ENCODE results near the gene GPR156.
"Not testable (repeated sequence)": the region's sequence is repeated elsewhere in the genome, so short reads cannot be mapped to it uniquely, and the experiment has no call there.

The GPR156 gene

DNA sequence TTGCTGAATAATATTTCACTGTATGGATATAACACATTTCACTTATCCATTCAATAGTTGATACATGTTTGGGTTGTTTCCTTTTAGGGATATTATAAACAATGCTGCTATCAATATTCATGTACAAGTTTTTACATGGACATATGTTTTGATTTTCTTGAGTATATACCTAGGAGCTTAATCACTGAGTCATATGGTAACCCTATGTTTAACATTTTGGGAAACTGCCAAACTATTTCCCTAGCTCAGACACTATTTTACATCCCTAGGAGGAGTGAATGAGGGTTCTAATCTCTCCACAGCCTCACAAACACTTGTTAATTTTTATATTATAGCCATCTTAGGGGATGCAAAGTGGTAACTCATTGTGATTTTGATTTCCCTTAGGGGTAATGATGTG lies 66.0 kb downstream of the GPR156 start:
- Histone ChIP-seq H3K36me3 (ENCODE audit: low read length) (no peaks in the 10 kb centered on the region), H3K79me2 (ENCODE audit: insufficient read depth, low read length) (no peaks in the 10 kb centered on the region), H3K9me2 (replicated peaks; ENCODE audit: insufficient read depth, low read length) (no peaks in the 10 kb centered on the region)

DNA sequence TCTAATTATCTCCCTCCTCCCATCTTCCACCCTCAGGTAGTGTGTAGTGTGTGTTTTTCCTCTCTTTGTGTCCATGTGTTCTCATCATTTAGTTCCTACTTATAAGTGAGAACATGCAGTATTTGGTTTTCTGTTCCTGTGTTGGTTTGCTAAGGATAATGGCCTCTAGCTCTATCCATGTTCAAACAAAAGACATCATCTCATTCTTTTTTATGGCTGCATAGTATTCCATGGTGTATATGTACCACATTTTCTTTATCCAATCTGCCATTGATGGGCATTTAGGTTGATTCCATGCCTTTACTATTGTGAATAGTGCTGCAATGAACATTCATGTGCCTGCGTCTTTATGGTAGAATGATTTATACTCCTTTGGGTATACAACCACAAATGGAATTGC lies 68.4 kb downstream of the GPR156 start:
- H3K79me2 ChIP-seq (ENCODE audit: insufficient read depth, low read length); H3K9ac ChIP-seq (ENCODE audit: low read length): not testable (repeated sequence)

More for the DNA sequence above, 66.0 kb downstream of the GPR156 start:
- no peaks in the 10 kb centered on the region for H3F3A ChIP-seq (ENCODE audit: insufficient read depth)
- no peak for TF ChIP-seq EZH2phosphoT487 (conservative IDR thresholded peaks at IDR 0.05; ENCODE audit: low read length)
- TF ChIP-seq, protein P1, sequence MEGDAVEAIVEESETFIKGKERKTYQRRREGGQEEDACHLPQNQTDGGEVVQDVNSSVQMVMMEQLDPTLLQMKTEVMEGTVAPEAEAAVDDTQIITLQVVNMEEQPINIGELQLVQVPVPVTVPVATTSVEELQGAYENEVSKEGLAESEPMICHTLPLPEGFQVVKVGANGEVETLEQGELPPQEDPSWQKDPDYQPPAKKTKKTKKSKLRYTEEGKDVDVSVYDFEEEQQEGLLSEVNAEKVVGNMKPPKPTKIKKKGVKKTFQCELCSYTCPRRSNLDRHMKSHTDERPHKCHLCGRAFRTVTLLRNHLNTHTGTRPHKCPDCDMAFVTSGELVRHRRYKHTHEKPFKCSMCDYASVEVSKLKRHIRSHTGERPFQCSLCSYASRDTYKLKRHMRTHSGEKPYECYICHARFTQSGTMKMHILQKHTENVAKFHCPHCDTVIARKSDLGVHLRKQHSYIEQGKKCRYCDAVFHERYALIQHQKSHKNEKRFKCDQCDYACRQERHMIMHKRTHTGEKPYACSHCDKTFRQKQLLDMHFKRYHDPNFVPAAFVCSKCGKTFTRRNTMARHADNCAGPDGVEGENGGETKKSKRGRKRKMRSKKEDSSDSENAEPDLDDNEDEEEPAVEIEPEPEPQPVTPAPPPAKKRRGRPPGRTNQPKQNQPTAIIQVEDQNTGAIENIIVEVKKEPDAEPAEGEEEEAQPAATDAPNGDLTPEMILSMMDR (IDR thresholded peaks at IDR 0.05; ENCODE audit: insufficient read depth, low read length, poor library complexity, severe bottlenecking), result no peak
- no peaks in the 10 kb centered on the region for H3K27me3 ChIP-seq (ENCODE audit: low read length)
- no peak overlapping the region for H3K27ac ChIP-seq (ENCODE audit: low read depth, low read length)
- no peak overlapping the region for H3K4me2 ChIP-seq (ENCODE audit: low read depth, low read length, poor library complexity, severe bottlenecking)
- H3K9me3 ChIP-seq (ENCODE audit: insufficient read depth, low read length), result no peaks in the 10 kb centered on the region
- H3K4me3 ChIP-seq (ENCODE audit: insufficient read depth, low read length, poor library complexity, severe bottlenecking), result no peak overlapping the region
- no peak overlapping the region for H2AFZ ChIP-seq (ENCODE audit: low read depth, low read length, severe bottlenecking)
- H4K20me1 ChIP-seq (ENCODE audit: low read depth, low read length), result no peaks in the 10 kb centered on the region
- no peak overlapping the region for H3K9ac ChIP-seq (ENCODE audit: low read length)

DNA sequence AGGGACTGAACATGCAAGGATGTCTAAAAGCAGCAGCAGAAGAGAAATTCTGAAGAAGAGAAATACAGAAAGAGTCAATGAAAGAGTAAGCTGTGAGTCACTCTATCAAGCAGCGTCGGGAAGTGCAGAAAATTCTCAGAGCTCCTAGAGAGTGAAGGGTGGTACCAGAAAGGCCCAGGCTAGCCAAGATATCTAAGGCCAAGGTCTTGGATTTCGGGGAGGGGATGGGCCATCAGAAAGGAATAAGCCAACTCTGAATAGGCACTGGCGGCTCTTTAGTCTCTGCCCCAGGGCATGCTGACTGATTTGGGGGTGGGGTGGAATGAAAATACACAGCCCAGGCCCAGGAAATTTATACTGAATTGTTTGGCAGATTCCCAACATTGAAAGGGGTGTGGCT lies 70.8 kb downstream of the GPR156 start:
- H3K79me2 ChIP-seq (ENCODE audit: insufficient read depth, low read length), result no peaks in the 10 kb centered on the region
- H3F3A ChIP-seq (ENCODE audit: insufficient read depth), result no peaks in the 10 kb centered on the region
- H3K9me2 ChIP-seq (replicated peaks; ENCODE audit: insufficient read depth, low read length), result no peaks in the 10 kb centered on the region
- H3K36me3 ChIP-seq (ENCODE audit: low read length), result no peaks in the 10 kb centered on the region
- TF ChIP-seq, protein P1 (IDR thresholded peaks at IDR 0.05; ENCODE audit: insufficient read depth, low read length, poor library complexity, severe bottlenecking), result no peak
- TF ChIP-seq EZH2phosphoT487 (conservative IDR thresholded peaks at IDR 0.05; ENCODE audit: low read length), result no peak
- no peak overlapping the region for H3K27ac ChIP-seq (ENCODE audit: low read depth, low read length)
- H3K4me2 ChIP-seq (ENCODE audit: low read depth, low read length, poor library complexity, severe bottlenecking), result no peak overlapping the region
- no peaks in the 10 kb centered on the region for H4K20me1 ChIP-seq (ENCODE audit: low read depth, low read length)
- H3K9me3 ChIP-seq (ENCODE audit: insufficient read depth, low read length), result no peaks in the 10 kb centered on the region
- no peaks in the 10 kb centered on the region for H3K27me3 ChIP-seq (ENCODE audit: low read length)
- no peak overlapping the region for H3K4me3 ChIP-seq (ENCODE audit: insufficient read depth, low read length, poor library complexity, severe bottlenecking)
- H3K9ac ChIP-seq (ENCODE audit: low read length), result no peak overlapping the region
- no peak overlapping the region for H2AFZ ChIP-seq (ENCODE audit: low read depth, low read length, severe bottlenecking)

More for the DNA sequence above, 68.4 kb downstream of the GPR156 start:
- H3K4me2 ChIP-seq (ENCODE audit: low read depth, low read length, poor library complexity, severe bottlenecking); H3K9me2 ChIP-seq (replicated peaks; ENCODE audit: insufficient read depth, low read length); H3K9me3 ChIP-seq (ENCODE audit: insufficient read depth, low read length); H3F3A ChIP-seq (ENCODE audit: insufficient read depth); H3K36me3 ChIP-seq (ENCODE audit: low read length); H3K27me3 ChIP-seq (ENCODE audit: low read length); H3K4me3 ChIP-seq (ENCODE audit: insufficient read depth, low read length, poor library complexity, severe bottlenecking); H2AFZ ChIP-seq (ENCODE audit: low read depth, low read length, severe bottlenecking); H4K20me1 ChIP-seq (ENCODE audit: low read depth, low read length); H3K27ac ChIP-seq (ENCODE audit: low read depth, low read length): not testable (repeated sequence)

DNA sequence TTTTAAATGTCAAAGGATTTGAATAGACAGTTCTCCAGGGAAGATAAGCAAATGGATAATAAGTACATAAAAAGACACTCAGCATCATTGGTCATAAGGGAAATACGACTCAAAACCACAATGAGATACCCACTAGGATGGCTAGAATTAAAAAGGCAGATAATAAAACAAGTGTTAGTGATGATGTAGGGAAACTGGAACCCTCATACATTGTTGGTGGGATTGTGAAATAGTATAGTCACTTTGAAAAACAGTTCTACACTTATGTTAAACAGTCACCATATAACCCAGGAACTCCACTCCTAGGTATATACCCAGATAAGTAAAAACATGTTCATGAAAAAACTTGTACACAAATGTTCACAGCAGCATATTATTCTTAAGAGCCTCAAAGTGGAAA lies 72.5 kb downstream of the GPR156 start:
- Histone ChIP-seq H3K9ac (ENCODE audit: low read length) (no peak overlapping the region), H3K9me3 (ENCODE audit: insufficient read depth, low read length) (no peaks in the 10 kb centered on the region), H3K4me3 (ENCODE audit: insufficient read depth, low read length, poor library complexity, severe bottlenecking) (no peak overlapping the region), H3K27ac (ENCODE audit: low read depth, low read length) (no peak overlapping the region), H3K27me3 (ENCODE audit: low read length) (no peaks in the 10 kb centered on the region), H3K36me3 (ENCODE audit: low read length) (no peaks in the 10 kb centered on the region), H3K79me2 (ENCODE audit: insufficient read depth, low read length) (no peaks in the 10 kb centered on the region), H3F3A (ENCODE audit: insufficient read depth) (no peaks in the 10 kb centered on the region), H2AFZ (ENCODE audit: low read depth, low read length, severe bottlenecking) (no peak overlapping the region), H3K9me2 (replicated peaks; ENCODE audit: insufficient read depth, low read length) (no peaks in the 10 kb centered on the region), H3K4me2 (ENCODE audit: low read depth, low read length, poor library complexity, severe bottlenecking) (no peak overlapping the region), H4K20me1 (ENCODE audit: low read depth, low read length) (no peaks in the 10 kb centered on the region)
- TF ChIP-seq, protein P1 (IDR thresholded peaks at IDR 0.05; ENCODE audit: insufficient read depth, low read length, poor library complexity, severe bottlenecking), result no peak
- TF ChIP-seq EZH2phosphoT487 (conservative IDR thresholded peaks at IDR 0.05; ENCODE audit: low read length), result no peak
